Measurements from ENCODE around the gene ADAMTS15.

The ADAMTS15 gene

GRCh38 chr11:130490682-130491449 is 42.4 kb downstream of the ADAMTS15 start:
- TF ChIP-seq POLR2A (IDR thresholded peaks at IDR 0.05; ENCODE audit: low read depth, low read length), result no peak
- FAIRE-seq (no peak), DNase-seq (ENCODE audit: insufficient read length, low spot score) (no peak)

GRCh38 chr11:130498181-130498580 is 49.7 kb downstream of the ADAMTS15 start:
- TF ChIP-seq POLR2A (IDR thresholded peaks at IDR 0.05; ENCODE audit: low read depth, low read length), result no peak
- no peak for DNase-seq (ENCODE audit: insufficient read length, low spot score)
- no peak for FAIRE-seq

- no peak for TF ChIP-seq POLR2A (IDR thresholded peaks at IDR 0.05; ENCODE audit: low read depth, low read length)
- no peak for DNase-seq (ENCODE audit: insufficient read length, low spot score)
- FAIRE-seq, result no peak
Measured at GRCh38 chr11:130499828-130500227, 51.4 kb downstream of the ADAMTS15 start.

- FAIRE-seq (no peak), DNase-seq (ENCODE audit: insufficient read length, low spot score) (no peak)
- TF ChIP-seq POLR2A (IDR thresholded peaks at IDR 0.05; ENCODE audit: low read depth, low read length), result no peak
Measured at GRCh38 chr11:130504317-130504716, 55.9 kb downstream of the ADAMTS15 start.

- no peak for DNase-seq (ENCODE audit: insufficient read length, low spot score)
- TF ChIP-seq POLR2A (IDR thresholded peaks at IDR 0.05; ENCODE audit: low read depth, low read length), result no peak
- FAIRE-seq, result no peak
Measured at GRCh38 chr11:130508913-130509312, 60.5 kb downstream of the ADAMTS15 start.

GRCh38 chr11:130509942-130510341 is 61.5 kb downstream of the ADAMTS15 start:
- FAIRE-seq, result no peak
- no peak for TF ChIP-seq POLR2A (IDR thresholded peaks at IDR 0.05; ENCODE audit: low read depth, low read length)

GRCh38 chr11:130510407-130511006 is 62.1 kb downstream of the ADAMTS15 start:
- TF ChIP-seq POLR2A (IDR thresholded peaks at IDR 0.05; ENCODE audit: low read depth, low read length), result no peak
- FAIRE-seq, result no peak
- DNase-seq (ENCODE audit: insufficient read length, low spot score), result no peak

More at GRCh38 chr11:130509942-130510341, 61.5 kb downstream of the ADAMTS15 start:
- no peak for DNase-seq (ENCODE audit: insufficient read length, low spot score)

- TF ChIP-seq POLR2A (IDR thresholded peaks at IDR 0.05; ENCODE audit: low read depth, low read length), result no peak
- FAIRE-seq (no peak), DNase-seq (ENCODE audit: insufficient read length, low spot score) (no peak)
Measured at GRCh38 chr11:130511765-130512164, 63.3 kb downstream of the ADAMTS15 start.

GRCh38 chr11:130512662-130513061 is 64.2 kb downstream of the ADAMTS15 start:
- FAIRE-seq (no peak), DNase-seq (ENCODE audit: insufficient read length, low spot score) (no peak)
- no peak for TF ChIP-seq POLR2A (IDR thresholded peaks at IDR 0.05; ENCODE audit: low read depth, low read length)

- TF ChIP-seq POLR2A (IDR thresholded peaks at IDR 0.05; ENCODE audit: low read depth, low read length), result no peak
- FAIRE-seq (no peak), DNase-seq (ENCODE audit: insufficient read length, low spot score) (no peak)
Measured at GRCh38 chr11:130513132-130513531, 64.7 kb downstream of the ADAMTS15 start.

GRCh38 chr11:130514316-130514715 is 65.9 kb downstream of the ADAMTS15 start:
- FAIRE-seq, result no peak
- no peak for DNase-seq (ENCODE audit: insufficient read length, low spot score)
- TF ChIP-seq POLR2A (IDR thresholded peaks at IDR 0.05; ENCODE audit: low read depth, low read length), result no peak

GRCh38 chr11:130514851-130515250 is 66.4 kb downstream of the ADAMTS15 start:
- DNase-seq (ENCODE audit: insufficient read length, low spot score) (no peak), FAIRE-seq (no peak)
- TF ChIP-seq POLR2A (IDR thresholded peaks at IDR 0.05; ENCODE audit: low read depth, low read length), result no peak

GRCh38 chr11:130515829-130516553 is 67.5 kb downstream of the ADAMTS15 start:
- no peak for FAIRE-seq
- no peak for TF ChIP-seq POLR2A (IDR thresholded peaks at IDR 0.05; ENCODE audit: low read depth, low read length)
- no peak for DNase-seq (ENCODE audit: insufficient read length, low spot score)

Data from H54 (cell line).